Fibroblast of skin of right biceps (primary cell): Measurements from ENCODE around the gene GPBAR1.

ENCODE experiments used
- DNase-seq: peaks from one replicate; pipeline ENCODE4 v3.0.0-alpha.2; 2013

GPBAR1 gene

GRCh38 chr2:218260742-218261422, at the start of gene GPBAR1:
Gene GPBAR1 (plus strand): TSS chr2:218261015. CDS start chr2:218262725, 1,710 bp downstream.
- DNase-seq = no peak

GRCh38 chr2:218214116-218214515, 46.7 kb upstream of the GPBAR1 start:
- no peak for DNase-seq

GRCh38 chr2:218216336-218216673, 44.5 kb upstream of the GPBAR1 start:
- no peak for DNase-seq

GRCh38 chr2:218216674-218217359, 44.0 kb upstream of the GPBAR1 start, which contains the start of gene ARPC2:
Gene ARPC2 (plus strand): TSS chr2:218217189. CDS start chr2:218217471, 282 bp downstream.
- peak; percentile 95 for DNase-seq

- peak; percentile 29 for DNase-seq
Observed at GRCh38 chr2:218217360-218218267, 43.2 kb upstream of the GPBAR1 start.

GRCh38 chr2:218218268-218219185, 42.3 kb upstream of the GPBAR1 start:
- DNase-seq = no peak

- no peak for DNase-seq
Observed at GRCh38 chr2:218219934-218220333, 40.9 kb upstream of the GPBAR1 start.

GRCh38 chr2:218221000-218221399, 39.8 kb upstream of the GPBAR1 start:
- DNase-seq = peak; percentile 13

GRCh38 chr2:218223046-218223445, 37.8 kb upstream of the GPBAR1 start:
- no peak for DNase-seq

- peak; percentile 7 for DNase-seq
Observed at GRCh38 chr2:218224186-218224585, 36.6 kb upstream of the GPBAR1 start.

- no peak for DNase-seq
Observed at GRCh38 chr2:218226903-218227302, 33.9 kb upstream of the GPBAR1 start.

- peak; percentile 20 for DNase-seq
Observed at GRCh38 chr2:218228366-218229090, 32.3 kb upstream of the GPBAR1 start.

GRCh38 chr2:218229239-218229638, 31.6 kb upstream of the GPBAR1 start:
- DNase-seq = peak; percentile 90

GRCh38 chr2:218229851-218230250, 31.0 kb upstream of the GPBAR1 start:
- DNase-seq = peak; percentile 49

- peak; percentile 40 for DNase-seq
Observed at GRCh38 chr2:218230882-218231281, 29.9 kb upstream of the GPBAR1 start.

- DNase-seq = no peak
Observed at GRCh38 chr2:218233543-218233942, 27.3 kb upstream of the GPBAR1 start.

- DNase-seq = no peak
Observed at GRCh38 chr2:218234521-218234920, 26.3 kb upstream of the GPBAR1 start.

GRCh38 chr2:218235017-218235416, 25.8 kb upstream of the GPBAR1 start:
- DNase-seq = no peak

GRCh38 chr2:218236829-218237228, 24.0 kb upstream of the GPBAR1 start:
- no peak for DNase-seq

- no peak for DNase-seq
Observed at GRCh38 chr2:218238887-218239286, 21.9 kb upstream of the GPBAR1 start.

GRCh38 chr2:218244204-218244603, 16.6 kb upstream of the GPBAR1 start:
- DNase-seq = no peak

GRCh38 chr2:218244665-218245064, 16.1 kb upstream of the GPBAR1 start:
- DNase-seq = no peak
